ENCODE results near the gene APOM. TPM values are rescaled to one million over a fixed set of nuclear protein-coding genes. Genes with fewer than 3 reads are reported as not detected.

Gene APOM
- total and polyA plus RNA-seq, 4 donors: 89.8 to 587 (median 173) TPM

GRCh38 chr6:31629014-31629413 lies 26.7 kb upstream of the APOM start:
- Histone ChIP-seq H3K9me3 (ENCODE audit: control insufficient read depth in 4 of 4, low read length in 3 of 4) (no peaks in the 10 kb centered on the region), H3K4me3 (ENCODE audit: low read depth in 1 of 3, low read length in 3 of 3) (no peak overlapping the region), H3K27me3 (ENCODE audit: control insufficient read depth in 4 of 4, insufficient read depth in 4 of 4, low read length in 3 of 4) (no peaks in the 10 kb centered on the region), H3K36me3 (ENCODE audit: control insufficient read depth in 4 of 4, insufficient read depth in 3 of 4, low read depth in 1 of 4, low read length in 3 of 4) (peaks cover 48 to 90% (median 70%) of the 10 kb centered on the region in 4 donors), H3K4me1 (ENCODE audit: control insufficient read depth in 4 of 4, insufficient read depth in 4 of 4, low read length in 3 of 4) (peaks cover 2 to 9% (median 5%) of the 10 kb centered on the region in 4 donors), H3K9ac (ENCODE audit: low read depth in 1 of 2, low read length in 2 of 2) (no peak overlapping the region), H3K27ac (ENCODE audit: low read depth in 1 of 2, low read length in 2 of 2) (no peak overlapping the region)
- no peak for DNase-seq (ENCODE audit: low spot score)
- 94% methylated on average over 7 of the region's 7 CpGs for WGBS
- TF ChIP-seq SP1 (IDR thresholded peaks at IDR 0.05): no peak
- TF ChIP-seq EGR1 (IDR thresholded peaks at IDR 0.05; ENCODE audit: low read depth in 2 of 2): no peak
- no peak for TF ChIP-seq RXRA (IDR thresholded peaks at IDR 0.05)
- TF ChIP-seq RAD21 (IDR thresholded peaks at IDR 0.05): no peak

- H3K36me3 ChIP-seq (ENCODE audit: control insufficient read depth in 4 of 4, insufficient read depth in 3 of 4, low read depth in 1 of 4, low read length in 3 of 4): peaks cover 46 to 90% (median 66%) of the 10 kb centered on the region in 4 donors
- TF ChIP-seq YY1 (IDR thresholded peaks at IDR 0.05): no peak
- DNase-seq (ENCODE audit: low spot score): no peak
- H3K4me3 ChIP-seq (ENCODE audit: low read depth in 1 of 3, low read length in 3 of 3): no peak overlapping the region
- H3K4me1 ChIP-seq (ENCODE audit: control insufficient read depth in 4 of 4, insufficient read depth in 4 of 4, low read length in 3 of 4): peaks cover 2 to 22% (median 17%) of the 10 kb centered on the region in 4 donors
- no peak overlapping the region for H3K9ac ChIP-seq (ENCODE audit: low read depth in 1 of 2, low read length in 2 of 2)
- H3K27me3 ChIP-seq (ENCODE audit: control insufficient read depth in 4 of 4, insufficient read depth in 4 of 4, low read length in 3 of 4): no peaks in the 10 kb centered on the region
- no peaks in the 10 kb centered on the region for H3K9me3 ChIP-seq (ENCODE audit: control insufficient read depth in 4 of 4, low read length in 3 of 4)
- WGBS: 97% methylated on average over 25 of the region's 25 CpGs
- no peak overlapping the region for H3K27ac ChIP-seq (ENCODE audit: low read depth in 1 of 2, low read length in 2 of 2)
These were observed 25.3 kb upstream of the APOM start for GRCh38 chr6:31630177-31630934.

GRCh38 chr6:31631209-31631608 lies 24.5 kb upstream of the APOM start:
- Histone ChIP-seq H3K9ac (ENCODE audit: low read depth in 1 of 2, low read length in 2 of 2) (no peak overlapping the region), H3K27ac (ENCODE audit: low read depth in 1 of 2, low read length in 2 of 2) (no peak overlapping the region), H3K4me1 (ENCODE audit: control insufficient read depth in 4 of 4, insufficient read depth in 4 of 4, low read length in 3 of 4) (peaks cover 2 to 23% (median 17%) of the 10 kb centered on the region in 4 donors), H3K9me3 (ENCODE audit: control insufficient read depth in 4 of 4, low read length in 3 of 4) (no peaks in the 10 kb centered on the region), H3K4me3 (ENCODE audit: low read depth in 1 of 3, low read length in 3 of 3) (no peak overlapping the region), H3K27me3 (ENCODE audit: control insufficient read depth in 4 of 4, insufficient read depth in 4 of 4, low read length in 3 of 4) (no peaks in the 10 kb centered on the region), H3K36me3 (ENCODE audit: control insufficient read depth in 4 of 4, insufficient read depth in 3 of 4, low read depth in 1 of 4, low read length in 3 of 4) (peaks cover 44 to 89% (median 65%) of the 10 kb centered on the region in 4 donors)
- 92% methylated on average over 16 of the region's 16 CpGs for WGBS
- no peak for DNase-seq (ENCODE audit: low spot score)
- TF ChIP-seq MAX (IDR thresholded peaks at IDR 0.05) (no peak), JUND (IDR thresholded peaks at IDR 0.05) (no peak), FOXA2 (IDR thresholded peaks at IDR 0.05) (no peak), NR2F2 (IDR thresholded peaks at IDR 0.05) (no peak), ZBTB33 (IDR thresholded peaks at IDR 0.05) (no peak), CTCF (IDR thresholded peaks at IDR 0.05; ENCODE audit: low read depth, low read length, missing input control) (no peak), EGR1 (IDR thresholded peaks at IDR 0.05; ENCODE audit: low read depth in 2 of 2) (no peak), RAD21 (IDR thresholded peaks at IDR 0.05) (no peak), SP1 (IDR thresholded peaks at IDR 0.05) (no peak), ATF3 (IDR thresholded peaks at IDR 0.05) (no peak), FOXA1 (IDR thresholded peaks at IDR 0.05) (no peak), TAF1 (conservative IDR thresholded peaks at IDR 0.05) (no peak), YY1 (IDR thresholded peaks at IDR 0.05) (no peak), REST (IDR thresholded peaks at IDR 0.05) (no peak), GABPA (IDR thresholded peaks at IDR 0.05 in 1 of 2, conservative IDR thresholded peaks at IDR 0.05 in 1 of 2) (no peak), HNF4G (IDR thresholded peaks at IDR 0.05) (no peak), HNF4A (conservative IDR thresholded peaks at IDR 0.05) (no peak), RXRA (IDR thresholded peaks at IDR 0.05) (no peak)

Measured in liver (tissue), 9 donors.